ENCODE data around the gene HEY2.

Gene HEY2

GRCh38 chr6:125792680-125793079, 43.2 kb downstream of the HEY2 start:
- TF ChIP-seq GATA2 (IDR thresholded peaks at IDR 0.05; ENCODE audit: low read depth, low read length), result no peak

DNA sequence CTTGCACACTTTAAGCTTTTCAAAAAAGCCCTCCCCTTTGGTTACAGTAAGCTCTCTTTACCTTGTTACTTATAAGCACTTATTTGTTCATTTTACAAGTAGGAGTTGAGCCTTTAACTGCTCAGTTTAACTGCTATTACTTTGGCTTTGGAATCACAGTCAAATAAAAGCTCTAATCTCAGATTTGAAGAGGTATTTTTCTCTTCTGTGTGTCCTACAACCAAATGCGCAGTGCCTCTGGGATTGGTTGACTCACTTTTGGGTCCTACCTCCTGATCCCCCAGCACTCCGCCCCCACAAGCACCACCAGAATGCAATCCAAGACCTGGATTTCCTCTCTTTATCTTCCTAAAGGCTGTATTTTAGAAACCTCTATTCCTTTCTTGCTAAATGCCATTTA, 43.8 kb downstream of the HEY2 start:
- TF ChIP-seq GATA3 (IDR thresholded peaks at IDR 0.05; ENCODE audit: low read depth, low read length) (no peak), GATA2 (IDR thresholded peaks at IDR 0.05; ENCODE audit: low read depth, low read length) (no peak)

- no peak for TF ChIP-seq GATA3 (IDR thresholded peaks at IDR 0.05; ENCODE audit: low read depth, low read length)
Observed at GRCh38 chr6:125793863-125794262, 44.4 kb downstream of the HEY2 start.

- TF ChIP-seq GATA2 (IDR thresholded peaks at IDR 0.05; ENCODE audit: low read depth, low read length) (no peak), GATA3 (IDR thresholded peaks at IDR 0.05; ENCODE audit: low read depth, low read length) (no peak)
Observed at GRCh38 chr6:125794342-125795137, 45.1 kb downstream of the HEY2 start.

GRCh38 chr6:125795301-125795700, 45.9 kb downstream of the HEY2 start:
- TF ChIP-seq GATA2 (IDR thresholded peaks at IDR 0.05; ENCODE audit: low read depth, low read length) (no peak), GATA3 (IDR thresholded peaks at IDR 0.05; ENCODE audit: low read depth, low read length) (no peak)

- TF ChIP-seq GATA2 (IDR thresholded peaks at IDR 0.05; ENCODE audit: low read depth, low read length), result no peak
Observed at GRCh38 chr6:125797120-125797885, 47.9 kb downstream of the HEY2 start.

DNA sequence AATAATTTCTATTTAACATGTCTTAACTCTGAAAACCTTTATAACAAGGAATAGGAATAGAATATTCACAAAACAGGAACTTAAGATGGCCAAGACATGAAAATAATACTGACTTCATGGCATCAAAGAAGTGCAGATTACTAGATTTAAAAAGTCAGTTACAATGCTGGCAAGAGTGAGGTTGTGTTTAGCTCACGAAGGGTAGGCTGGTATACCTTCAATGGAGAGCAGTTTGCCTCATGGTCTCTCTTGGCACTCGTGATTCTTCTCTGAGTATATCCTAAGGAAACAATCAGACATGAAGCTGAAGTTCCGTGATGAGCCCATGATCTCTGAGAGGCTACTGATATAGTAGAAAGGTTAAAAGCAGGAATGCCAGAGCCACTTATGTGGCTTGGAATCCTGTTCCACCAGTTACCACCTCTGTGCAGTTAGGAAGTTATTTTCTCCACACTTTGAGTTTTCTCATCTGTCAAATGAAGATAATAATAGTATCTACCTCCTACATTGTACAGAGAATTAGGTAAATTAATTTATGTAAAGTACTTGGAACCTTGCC, 48.5 kb downstream of the HEY2 start:
- TF ChIP-seq GATA3 (IDR thresholded peaks at IDR 0.05; ENCODE audit: low read depth, low read length) (no peak), GATA2 (IDR thresholded peaks at IDR 0.05; ENCODE audit: low read depth, low read length) (no peak)

- TF ChIP-seq GATA3 (IDR thresholded peaks at IDR 0.05; ENCODE audit: low read depth, low read length) (no peak), GATA2 (IDR thresholded peaks at IDR 0.05; ENCODE audit: low read depth, low read length) (no peak)
Observed at GRCh38 chr6:125798734-125799508, 49.5 kb downstream of the HEY2 start.

GRCh38 chr6:125802383-125802782, 53.0 kb downstream of the HEY2 start:
- no peak for TF ChIP-seq GATA3 (IDR thresholded peaks at IDR 0.05; ENCODE audit: low read depth, low read length)
- TF ChIP-seq GATA2 (IDR thresholded peaks at IDR 0.05; ENCODE audit: low read depth, low read length), result no peak

GRCh38 chr6:125802943-125803377, 53.5 kb downstream of the HEY2 start:
- TF ChIP-seq GATA3 (IDR thresholded peaks at IDR 0.05; ENCODE audit: low read depth, low read length) (no peak), GATA2 (IDR thresholded peaks at IDR 0.05; ENCODE audit: low read depth, low read length) (no peak)

DNA sequence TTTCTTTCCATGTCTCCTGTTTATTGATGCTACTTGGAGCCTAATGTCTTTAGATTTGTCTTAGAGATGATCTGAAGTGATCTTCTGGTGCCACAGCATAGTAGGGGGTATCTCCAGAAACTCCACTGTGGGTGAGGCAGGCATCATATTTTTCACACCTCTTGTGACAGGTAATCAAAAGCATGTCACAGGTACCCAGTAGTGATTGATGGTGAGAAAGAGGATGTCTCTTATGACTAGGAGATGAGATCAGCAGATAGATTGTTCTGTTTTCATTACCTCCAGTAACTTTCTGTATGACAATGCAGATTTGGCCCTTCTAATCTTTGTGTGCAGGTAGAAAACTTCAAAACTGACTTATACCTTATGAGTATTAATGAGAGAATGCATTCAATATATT, 54.8 kb downstream of the HEY2 start:
- TF ChIP-seq GATA3 (IDR thresholded peaks at IDR 0.05; ENCODE audit: low read depth, low read length) (no peak), GATA2 (IDR thresholded peaks at IDR 0.05; ENCODE audit: low read depth, low read length) (no peak)

DNA sequence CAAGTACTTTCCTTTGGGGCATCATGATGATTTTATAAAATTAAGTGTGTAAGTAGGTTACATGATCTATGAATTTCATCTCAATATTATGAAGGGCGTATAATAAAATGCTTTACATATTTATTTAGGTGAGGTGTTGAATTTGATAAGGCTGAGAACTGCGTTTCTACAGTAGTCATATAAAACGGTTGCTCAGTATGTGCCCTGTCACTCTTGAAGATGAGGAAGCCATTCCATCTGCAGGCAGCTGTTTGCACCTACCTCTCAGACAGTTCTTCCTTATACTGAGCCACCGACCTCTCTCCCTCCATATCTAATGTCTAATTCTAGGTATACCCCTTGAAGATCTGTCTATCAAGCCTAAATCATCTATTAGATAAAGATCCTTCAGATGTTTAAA, 57.4 kb downstream of the HEY2 start:
- TF ChIP-seq GATA2 (IDR thresholded peaks at IDR 0.05; ENCODE audit: low read depth, low read length) (no peak), GATA3 (IDR thresholded peaks at IDR 0.05; ENCODE audit: low read depth, low read length) (no peak)

DNA sequence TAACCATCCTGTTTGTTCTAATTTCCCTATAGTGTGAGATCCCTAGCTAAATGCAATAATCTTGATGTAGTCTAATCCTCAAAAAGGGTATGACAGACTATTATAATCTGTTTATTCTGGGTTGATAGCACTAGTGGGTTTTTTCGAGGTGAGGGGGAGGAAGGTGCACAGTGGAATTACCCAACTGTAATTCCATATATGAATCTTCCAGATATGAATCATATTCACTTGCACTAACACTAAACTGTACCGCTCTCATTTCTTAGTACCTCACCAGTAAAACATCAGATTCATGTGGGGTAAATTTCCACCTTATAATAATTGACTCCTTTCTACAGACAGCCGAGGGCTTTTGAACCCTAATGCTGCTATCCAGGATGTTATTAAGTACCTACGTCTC, 57.9 kb downstream of the HEY2 start:
- TF ChIP-seq GATA2 (IDR thresholded peaks at IDR 0.05; ENCODE audit: low read depth, low read length), result no peak
- no peak for TF ChIP-seq GATA3 (IDR thresholded peaks at IDR 0.05; ENCODE audit: low read depth, low read length)

DNA sequence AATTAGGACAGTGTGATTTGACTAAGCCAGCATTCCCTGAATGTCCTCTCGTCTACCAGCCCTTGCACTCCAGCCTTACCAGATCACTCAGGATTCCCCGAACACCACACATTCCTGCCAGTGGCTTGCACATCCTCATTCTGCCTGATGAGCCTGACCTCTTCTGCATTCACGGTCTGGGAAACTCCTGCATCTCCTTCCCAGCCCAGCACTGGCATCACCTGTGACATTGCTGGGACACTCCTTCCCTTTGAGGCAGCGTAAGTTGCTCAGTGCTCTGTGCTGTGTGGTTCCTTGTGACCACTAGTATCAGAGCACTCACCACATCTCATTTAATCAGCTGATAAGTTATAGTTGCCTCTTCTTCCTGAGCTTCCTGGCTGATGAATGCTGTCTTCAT, 58.6 kb downstream of the HEY2 start:
- no peak for TF ChIP-seq GATA3 (IDR thresholded peaks at IDR 0.05; ENCODE audit: low read depth, low read length)
- no peak for TF ChIP-seq GATA2 (IDR thresholded peaks at IDR 0.05; ENCODE audit: low read depth, low read length)

All from SH-SY5Y (cell line).